GM10847 (cell line): ENCODE data around the gene DAAM1.

Experiments
- POLR2A ChIP-seq: IDR thresholded peaks from 2 replicates; pipeline ENCODE4 v1.6.1; 2011; ENCODE audit not compliant: insufficient read length; ENCODE audit errors: extremely low read depth

DAAM1 gene

GRCh38 chr14:59181791-59182190 lies 6.7 kb upstream of the DAAM1 start:
- TF ChIP-seq POLR2A, result no peak

- TF ChIP-seq POLR2A, result no peak
Observed at GRCh38 chr14:59182641-59183040, 5.8 kb upstream of the DAAM1 start.

GRCh38 chr14:59183150-59183549 lies 5.3 kb upstream of the DAAM1 start:
- TF ChIP-seq POLR2A, result no peak

DNA sequence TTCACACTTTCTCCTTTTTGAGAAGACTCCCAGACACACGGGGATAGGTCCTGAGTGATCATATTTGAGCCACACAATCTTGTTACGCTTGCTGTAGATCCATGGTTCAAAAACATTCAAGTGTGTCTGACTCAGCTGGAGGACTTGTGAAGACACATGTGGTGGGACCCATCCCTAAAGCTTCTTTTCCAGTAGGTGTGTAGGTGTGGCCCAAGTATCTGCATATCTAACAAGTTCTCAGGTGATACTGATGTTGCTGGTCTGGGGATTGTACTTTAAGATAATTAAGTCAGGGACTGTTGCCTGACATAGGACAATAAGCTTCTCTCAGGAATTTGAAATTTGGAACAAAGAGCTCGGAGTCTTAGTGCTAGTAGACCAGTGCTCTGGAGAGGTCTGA lies 4.1 kb upstream of the DAAM1 start:
- TF ChIP-seq POLR2A, result no peak

- no peak for TF ChIP-seq POLR2A
Observed at GRCh38 chr14:59185676-59186075, 2.8 kb upstream of the DAAM1 start.

GRCh38 chr14:59186306-59186705 lies 2.2 kb upstream of the DAAM1 start:
- TF ChIP-seq POLR2A, result no peak

DNA sequence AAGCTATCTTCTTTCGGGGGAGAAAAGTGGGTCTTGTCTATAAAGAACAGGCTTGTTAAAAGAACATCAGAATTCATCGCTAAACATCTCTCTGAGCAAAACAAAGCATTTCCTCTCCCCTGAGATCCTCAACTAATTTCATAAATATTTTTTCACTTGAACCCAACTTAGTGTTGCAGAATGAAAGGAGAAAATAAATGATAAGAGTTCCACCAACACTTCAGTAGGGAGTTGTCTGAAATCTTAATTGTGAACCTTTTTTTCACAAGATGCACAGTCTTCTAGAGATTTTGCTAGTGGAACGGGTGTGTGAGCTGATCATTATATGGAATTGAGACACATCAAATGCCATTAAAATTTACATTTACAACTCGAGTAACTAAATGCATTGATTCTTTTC lies 1.3 kb upstream of the DAAM1 start:
- no peak for TF ChIP-seq POLR2A

DNA sequence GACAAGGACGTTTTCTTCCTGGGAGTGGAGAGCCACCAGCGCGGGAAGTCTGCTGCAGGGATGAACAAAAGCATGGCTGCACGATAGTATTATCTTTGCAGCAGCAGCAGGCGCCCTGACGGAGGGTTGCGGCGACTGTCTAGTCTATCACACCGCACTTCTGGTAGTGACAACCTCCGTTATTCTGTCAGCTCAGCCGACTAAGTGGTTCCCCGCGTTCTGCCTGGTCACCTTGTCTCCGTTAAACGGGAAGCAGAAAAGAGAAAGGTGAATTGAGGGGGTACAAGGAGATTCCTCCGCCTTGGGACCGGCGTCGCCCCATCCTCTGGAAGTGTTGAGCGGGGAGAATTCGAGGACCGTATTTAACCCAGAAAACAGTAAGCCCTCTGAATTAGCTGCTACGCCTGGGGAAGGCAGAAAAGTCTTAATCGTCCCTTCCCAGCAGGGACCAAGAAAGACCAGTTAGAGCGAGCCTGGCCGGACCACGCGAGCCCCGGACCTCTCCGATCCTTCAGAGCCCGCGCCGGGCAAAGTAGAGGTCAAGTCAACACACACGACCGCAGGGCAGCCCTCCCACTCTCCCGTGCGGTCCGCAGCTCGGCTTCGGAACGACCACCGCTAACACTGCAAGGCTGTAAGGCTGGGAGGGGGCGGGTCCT lies 536 bp upstream of the DAAM1 start:
- no peak for TF ChIP-seq POLR2A

- TF ChIP-seq POLR2A, result no peak
Observed at GRCh38 chr14:59189091-59189785, 771 bp downstream of the DAAM1 start.

DNA sequence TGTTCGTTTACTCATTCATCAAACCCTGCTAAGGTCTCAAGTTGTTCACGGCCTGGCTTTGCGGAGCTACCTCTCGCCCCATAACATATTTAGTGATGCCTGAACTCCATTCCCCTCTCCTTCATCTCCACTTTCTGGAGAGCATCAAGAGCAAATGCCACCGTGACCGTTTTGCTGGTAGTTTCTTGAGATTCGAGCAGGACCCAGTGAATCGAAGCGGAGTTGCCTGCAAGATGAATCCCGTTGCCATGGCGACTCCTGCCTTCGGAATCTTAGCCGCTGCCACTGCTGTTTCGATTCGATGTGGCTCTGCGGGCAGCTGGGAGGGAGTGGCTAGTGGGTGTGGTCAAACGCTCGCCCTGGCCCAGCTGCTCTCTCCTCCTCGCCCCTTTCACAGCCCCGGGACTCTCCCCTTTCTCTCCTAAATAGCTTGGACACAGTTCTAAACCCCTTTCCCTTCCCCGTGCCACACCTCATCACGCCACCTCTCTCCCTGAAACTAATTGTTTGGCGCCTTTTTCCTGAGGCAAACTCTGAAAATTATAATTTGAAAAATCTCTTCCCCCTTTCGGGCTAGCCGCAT lies 1.4 kb downstream of the DAAM1 start:
- TF ChIP-seq POLR2A, result no peak

- no peak for TF ChIP-seq POLR2A
Observed at GRCh38 chr14:59190372-59190771, 1.9 kb downstream of the DAAM1 start.

DNA sequence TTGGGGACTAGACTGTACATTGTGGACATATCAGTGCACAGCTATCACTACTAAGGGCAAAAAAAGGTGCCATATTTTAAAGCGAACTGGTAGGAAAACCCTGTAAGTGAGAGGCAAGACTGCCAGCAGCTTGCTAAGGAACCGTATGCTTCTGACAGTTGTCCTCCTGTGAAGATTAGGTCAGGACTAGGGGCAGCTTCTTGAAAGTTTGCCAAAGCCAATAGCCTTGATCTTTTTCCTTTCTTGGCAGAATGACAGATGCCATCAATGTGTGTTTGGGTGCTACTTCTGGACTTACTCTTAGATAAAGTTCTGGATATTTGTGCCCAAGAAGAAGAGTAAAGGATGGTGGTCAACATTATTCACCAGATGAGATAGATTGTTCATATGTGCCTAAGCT lies 7.4 kb downstream of the DAAM1 start:
- TF ChIP-seq POLR2A, result no peak

DNA sequence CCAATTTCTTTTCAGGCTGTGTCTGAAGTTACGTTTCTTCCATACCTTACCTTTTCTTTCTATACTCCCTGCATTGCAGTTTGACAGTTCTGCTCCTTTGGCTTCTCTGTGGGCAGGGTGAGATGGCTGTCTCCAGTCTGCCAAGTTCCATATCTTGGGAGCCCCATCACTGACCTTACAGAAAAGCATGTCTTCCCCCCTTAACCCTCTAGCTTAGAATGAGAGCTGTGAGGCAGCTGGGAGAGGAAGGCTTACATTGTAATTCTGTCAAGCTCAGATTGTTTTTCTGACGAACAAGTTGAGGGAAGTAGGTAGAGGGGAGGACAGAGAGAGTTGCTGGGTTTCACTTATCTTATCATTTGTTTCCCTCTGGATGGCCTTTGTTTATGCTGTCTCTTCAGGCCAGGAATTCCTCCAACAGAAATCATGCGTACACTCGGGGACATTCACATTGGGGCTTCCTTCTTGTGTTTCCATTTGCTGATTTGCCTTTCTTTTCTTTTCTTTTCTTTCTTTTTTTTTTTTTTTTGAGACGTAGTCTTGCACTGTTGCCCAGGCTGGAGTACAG lies 9.3 kb downstream of the DAAM1 start:
- TF ChIP-seq POLR2A, result no peak

GRCh38 chr14:59199205-59199604 lies 10.7 kb downstream of the DAAM1 start:
- TF ChIP-seq POLR2A, result no peak

DNA sequence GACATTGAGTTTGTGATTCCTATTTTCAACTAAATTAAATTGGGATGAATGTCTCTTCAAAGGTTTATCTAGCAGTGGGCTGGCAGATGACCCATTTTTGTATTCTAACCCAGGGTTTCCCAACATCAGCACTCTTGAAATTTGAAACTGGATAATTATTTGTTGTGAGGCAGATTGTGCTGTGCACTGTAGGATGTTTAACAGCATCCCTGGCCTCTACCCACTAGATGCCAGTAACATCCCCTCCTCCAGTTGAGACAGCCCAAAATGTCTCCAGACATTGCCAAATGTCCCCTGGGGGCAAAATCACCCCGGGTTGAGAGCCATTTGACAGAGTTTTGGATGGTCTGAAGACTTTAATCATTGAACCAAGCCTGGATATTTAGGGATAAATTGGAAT lies 11.1 kb downstream of the DAAM1 start:
- TF ChIP-seq POLR2A, result no peak

DNA sequence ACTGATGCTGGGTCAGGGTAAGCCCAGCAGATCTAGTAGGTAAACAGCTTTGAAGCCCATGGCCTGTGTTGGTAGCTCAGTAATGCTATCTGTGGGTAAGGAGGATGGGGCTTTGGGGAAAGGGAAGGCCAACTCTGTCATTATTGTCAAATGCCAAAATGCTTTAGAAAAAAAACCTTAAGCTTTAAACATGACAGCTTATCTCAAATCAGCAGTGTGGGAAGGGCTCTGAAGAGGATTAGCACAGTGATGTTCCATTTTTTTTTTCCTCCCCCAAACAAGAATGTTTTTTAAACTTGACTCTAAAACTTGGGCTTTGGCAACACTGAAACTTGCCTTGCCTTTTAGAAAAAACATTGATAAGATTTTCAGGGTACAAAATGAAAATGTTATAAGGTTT lies 11.7 kb downstream of the DAAM1 start:
- no peak for TF ChIP-seq POLR2A
